Endothelial cell of umbilical vein (primary cell): ENCODE data around the gene CNP.

ENCODE experiments used
- CTCF ChIP-seq, 2 donors: IDR thresholded peaks; 1 replicate in 1 of 2; 2 replicates in 1 of 2; pipeline ENCODE4 v1.5.1; 2011; ENCODE audit warnings: low read length in 2 of 2, mild to moderate bottlenecking in 2 of 2, moderate library complexity in 2 of 2, control low read depth in 1 of 2, inconsistent platforms in 1 of 2, low read depth in 1 of 2; ENCODE audit not compliant: insufficient read depth in 1 of 2; ENCODE audit errors: extremely low read depth in 1 of 2
- EZH2 ChIP-seq: IDR thresholded peaks from 2 replicates; pipeline ENCODE4 v1.6.1; 2012; ENCODE audit warnings: borderline replicate concordance, low read depth, mild to moderate bottlenecking, moderate library complexity, low read length, inconsistent platforms; ENCODE audit not compliant: severe bottlenecking
- MYC ChIP-seq: IDR thresholded peaks from one replicate; pipeline ENCODE4 v1.6.1; 2011; ENCODE audit warnings: mild to moderate bottlenecking, low read depth, low read length
- POLR2A ChIP-seq: IDR thresholded peaks from 2 replicates; pipeline ENCODE4 v1.6.1; 2012; ENCODE audit warnings: low read depth, mild to moderate bottlenecking, control low read depth, low read length
- POLR2AphosphoS5 ChIP-seq: IDR thresholded peaks from 2 replicates; pipeline ENCODE4 v1.6.1; 2012; ENCODE audit warnings: low read depth, mild to moderate bottlenecking, control low read depth, low read length, moderate library complexity; ENCODE audit not compliant: insufficient read depth

GRCh38 chr17:41985919-41986318 lies 19.3 kb downstream of the CNP start:
- TF ChIP-seq CTCF (IDR thresholded peaks at IDR 0.05; ENCODE audit: extremely low read depth in 1 of 2, insufficient read depth in 1 of 2, low read depth in 1 of 2, low read length in 2 of 2) (no peak), EZH2 (no peak), MYC (no peak), POLR2AphosphoS5 (no peak), POLR2A (no peak)
